PC-9 (cell line): Measurements from ENCODE around the gene FGF23. TPM values are rescaled to one million over a fixed set of nuclear protein-coding genes. Genes with fewer than 3 reads are reported as not detected.

Experiments
- BruUV-seq: library from RNA; stranded (reverse); fragments of 400-500 nt; replicated peaks from 2 replicates; lab custom pipeline; 2021; lab: Mats Ljungman, UMichigan
- CTCF ChIA-PET: fragments of 300-600 bp; sonication (Branson Sonifier 250); formaldehyde crosslinking; loops from one replicate; lab custom pipeline; 2022; ENCODE audit warnings: antibody characterized with exemption; lab: Charles Lee
- POLR2A ChIA-PET: fragments of 300-600 bp; sonication (Branson Sonifier 250); formaldehyde crosslinking; loops from one replicate; lab custom pipeline; 2022; ENCODE audit warnings: antibody characterized with exemption; ENCODE audit not compliant: unreplicated experiment; lab: Charles Lee
- DNase-seq, 2 experiments: peaks; one replicate each; pipeline versions ENCODE4 v3.0.0 to v3.0.0-alpha.2; 2015 to 2022; ENCODE audit warnings: mixed read lengths in 1 of 2
- H2AFZ ChIP-seq: fragments of 200-600 bp; sonication (generic); 2 replicates; pipeline ENCODE4 v1.8.1; 2017; ENCODE audit warnings: antibody characterized with exemption
- H3F3A ChIP-seq: fragments of 200-600 bp; sonication (generic); 2 replicates; pipeline ENCODE4 v1.8.1; 2017; ENCODE audit warnings: antibody characterized with exemption, mild to moderate bottlenecking, low read depth; ENCODE audit not compliant: insufficient read depth
- H3K27ac ChIP-seq: fragments of 200-600 bp; sonication (generic); 2 replicates; pipeline ENCODE4 v1.6.1; 2016; ENCODE audit warnings: mixed run types
- H3K27me3 ChIP-seq: fragments of 200-600 bp; sonication (generic); 2 replicates; pipeline ENCODE4 v1.6.1; 2016; ENCODE audit warnings: low read depth, mixed run types; ENCODE audit not compliant: insufficient read depth
- H3K36me3 ChIP-seq: fragments of 200-600 bp; sonication (generic); 2 replicates; pipeline ENCODE4 v1.6.1; 2016; ENCODE audit warnings: low read depth, mixed run types
- H3K4me1 ChIP-seq: fragments of 200-600 bp; sonication (generic); replicated peaks from 2 replicates; pipeline ENCODE4 v1.6.1; 2016; ENCODE audit warnings: mixed run types; ENCODE audit not compliant: insufficient read depth
- H3K4me2 ChIP-seq: fragments of 200-600 bp; sonication (generic); 2 replicates; pipeline ENCODE4 v1.6.1; 2017; ENCODE audit warnings: mixed run types
- H3K4me3 ChIP-seq: fragments of 200-600 bp; sonication (generic); 2 replicates; pipeline ENCODE4 v1.6.1; 2016; ENCODE audit warnings: mixed run types
- H3K79me2 ChIP-seq: fragments of 200-600 bp; sonication (generic); 2 replicates; pipeline ENCODE4 v1.6.1; 2017; ENCODE audit warnings: low read depth, mixed run types
- H3K9me2 ChIP-seq: fragments of 200-600 bp; sonication (generic); 2 replicates; pipeline ENCODE4 v1.8.1; 2017; ENCODE audit warnings: mild to moderate bottlenecking; ENCODE audit not compliant: insufficient read depth
- H3K9me3 ChIP-seq: fragments of 200-600 bp; sonication (generic); 2 replicates; pipeline ENCODE4 v1.8.1; 2016; ENCODE audit warnings: low read depth; ENCODE audit not compliant: insufficient read depth
- H4K20me1 ChIP-seq: fragments of 200-600 bp; sonication (generic); 2 replicates; pipeline ENCODE4 v1.8.1; 2017; ENCODE audit not compliant: insufficient read depth
- CTCF ChIP-seq: fragments of 200-600 bp; sonication (generic); conservative IDR thresholded peaks from 2 replicates; pipeline ENCODE4 v1.6.1; 2017; ENCODE audit warnings: mixed run types, antibody characterized with exemption, mild to moderate bottlenecking, moderate library complexity
- EZH2 ChIP-seq: fragments of 200-600 bp; sonication (generic); IDR thresholded peaks from 2 replicates; pipeline ENCODE4 v1.8.0; 2017; ENCODE audit warnings: antibody characterized with exemption, low read depth
- intact Hi-C: fragments of 100-400 bp; cut with micrococcal nuclease; formaldehyde crosslinking; loops from one replicate; pipeline ENCODE4 v1.10.0; 2022; ENCODE audit not compliant: unreplicated experiment
- total RNA-seq: library from RNA; stranded (reverse); gene quantifications from 2 replicates; pipeline ENCODE4 v1.2.3, GENCODE V29; 2021

The FGF23 gene
- total RNA-seq, 1 experiment from 2014 or later, result not detected

- Histone ChIP-seq H4K20me1 (0 out of 2 replicates have a peak, but pooled peaks cover 3% of the 10 kb centered on the region), H2AFZ (no peak overlapping the region), H3K4me1 (no peaks in the 10 kb centered on the region), H3F3A (no peaks in the 10 kb centered on the region), H3K36me3 (no peaks in the 10 kb centered on the region), H3K27ac (no peak overlapping the region), H3K27me3 (peaks cover 85% of the 10 kb centered on the region), H3K9me3 (no peaks in the 10 kb centered on the region), H3K4me3 (no peak overlapping the region), H3K79me2 (no peaks in the 10 kb centered on the region), H3K4me2 (no peak overlapping the region), H3K9me2 (no peaks in the 10 kb centered on the region)
- intact Hi-C loops, result no loop called here
- TF ChIP-seq CTCF (no peak), EZH2 (no peak)
- ChIA-PET POLR2A (no interaction called here), CTCF (no interaction called here)
- BruUV-seq, result no TSS peak
- DNase-seq, result no peak
Measured at GRCh38 chr12:4392223-4392742, 12.8 kb upstream of the FGF23 start.

- Histone ChIP-seq H3K9me2 (no peaks in the 10 kb centered on the region), H3K79me2 (no peaks in the 10 kb centered on the region), H3K9me3 (no peaks in the 10 kb centered on the region), H3K4me3 (no peak overlapping the region), H3K27ac (no peak overlapping the region), H3F3A (no peaks in the 10 kb centered on the region), H2AFZ (no peak overlapping the region), H3K27me3 (peaks cover 84% of the 10 kb centered on the region), H4K20me1 (0 out of 2 replicates have a peak, but pooled peaks cover 3% of the 10 kb centered on the region), H3K36me3 (no peaks in the 10 kb centered on the region), H3K4me1 (no peaks in the 10 kb centered on the region), H3K4me2 (no peak overlapping the region)
- ChIA-PET CTCF (no interaction called here), POLR2A (no interaction called here)
- DNase-seq, result no peak
- BruUV-seq, result no TSS peak
- TF ChIP-seq EZH2 (no peak), CTCF (no peak)
- intact Hi-C loops, result no loop called here
Measured at GRCh38 chr12:4388662-4389061, 9.2 kb upstream of the FGF23 start.

- Histone ChIP-seq H4K20me1 (0 out of 2 replicates have a peak, but pooled peaks cover 3% of the 10 kb centered on the region), H3K27ac (no peak overlapping the region), H3K4me2 (no peak overlapping the region), H3K9me2 (no peaks in the 10 kb centered on the region), H3F3A (no peaks in the 10 kb centered on the region), H3K27me3 (peaks cover 85% of the 10 kb centered on the region), H2AFZ (no peak overlapping the region), H3K36me3 (no peaks in the 10 kb centered on the region), H3K4me1 (no peaks in the 10 kb centered on the region), H3K79me2 (no peaks in the 10 kb centered on the region), H3K9me3 (no peaks in the 10 kb centered on the region), H3K4me3 (no peak overlapping the region)
- POLR2A ChIA-PET, result no interaction called here
- DNase-seq, result no peak
- CTCF ChIA-PET, result no interaction called here
- intact Hi-C loops, result no loop called here
- no peak for TF ChIP-seq CTCF
- no peak for TF ChIP-seq EZH2
- BruUV-seq, result no TSS peak
Measured at GRCh38 chr12:4388032-4388431, 8.5 kb upstream of the FGF23 start.
